ENCODE measurements around the gene GAS7. TPM values are rescaled to one million over a fixed set of nuclear protein-coding genes. Genes with fewer than 3 reads are reported as not detected.

The GAS7 gene
- polyA plus RNA-seq, 1 donor: 24.4 TPM

DNA sequence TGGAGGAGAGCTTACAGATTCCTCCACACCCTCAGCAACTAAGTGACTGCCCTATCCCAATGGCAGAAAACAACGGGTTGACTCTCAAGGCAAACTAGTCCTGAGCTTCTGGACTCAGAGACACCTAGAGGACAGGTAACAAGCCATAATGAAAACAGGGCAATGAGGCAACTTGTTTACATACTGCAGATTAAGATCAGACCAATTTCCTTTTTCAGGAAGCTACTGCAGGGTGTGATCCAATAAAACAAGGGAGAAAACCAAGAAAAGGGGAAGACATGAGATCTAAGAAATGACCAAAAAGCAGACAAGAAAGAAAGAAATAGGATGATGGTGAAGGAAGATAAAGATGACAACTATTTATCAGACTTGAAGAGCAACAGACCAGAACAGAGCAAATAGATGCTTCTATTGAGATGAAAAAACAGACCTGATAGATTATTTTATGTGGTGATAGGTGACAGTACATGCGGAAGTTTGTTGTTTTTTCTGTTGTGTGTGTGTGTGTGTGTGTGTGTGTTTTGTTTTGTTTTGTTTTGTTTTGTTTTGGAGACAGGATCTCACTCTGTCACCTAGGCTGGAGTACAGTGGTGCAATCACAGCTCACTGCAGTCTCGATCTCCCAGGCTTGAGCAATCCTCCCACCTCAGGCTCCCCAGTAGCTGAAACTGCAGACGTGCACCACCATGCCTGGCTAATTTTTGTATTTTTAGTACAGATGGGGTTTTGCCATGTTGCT lies 120.7 kb downstream of the GAS7 start:
- no peaks in the 10 kb centered on the region for H3K4me1 ChIP-seq (ENCODE audit: control insufficient read depth, insufficient read depth, low read length)
- H3K36me3 ChIP-seq (ENCODE audit: control insufficient read depth, insufficient read depth, low read length): no peaks in the 10 kb centered on the region
- no peaks in the 10 kb centered on the region for H3K27me3 ChIP-seq (ENCODE audit: control insufficient read depth, insufficient read depth, low read length)
- no peak for DNase-seq
- H3K9me3 ChIP-seq (ENCODE audit: control insufficient read depth, low read depth, low read length): no peaks in the 10 kb centered on the region
- 80% methylated on average over 1 of the region's 4 CpGs for WGBS (ENCODE audit: insufficient coverage, low lambda C conversion rate)
- no peak overlapping the region for H3K4me3 ChIP-seq (ENCODE audit: low read length)
- no peak overlapping the region for H3K27ac ChIP-seq (ENCODE audit: low read length)

DNA sequence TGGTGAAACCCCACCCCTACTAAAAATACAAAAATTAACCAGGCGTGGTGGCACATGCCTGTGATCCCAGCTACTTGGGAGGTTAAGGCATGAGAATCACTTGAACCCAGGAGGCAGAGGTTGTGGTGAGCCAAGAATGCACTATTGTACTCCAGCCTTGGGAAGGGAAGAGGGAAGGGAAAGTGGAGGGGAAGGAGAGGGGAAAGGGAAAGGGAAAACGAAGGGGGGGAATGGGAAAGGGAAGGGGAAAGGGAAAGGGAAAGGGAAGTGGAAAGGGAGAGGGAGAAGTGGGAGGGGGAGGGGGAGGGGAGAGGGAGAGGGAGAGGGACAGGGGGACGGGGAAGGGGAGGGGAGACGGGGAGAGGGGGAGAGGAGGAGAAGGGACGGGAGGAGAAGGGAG lies 122.5 kb downstream of the GAS7 start:
- H3K4me3 ChIP-seq (ENCODE audit: low read length): no peak overlapping the region
- no peak overlapping the region for H3K27ac ChIP-seq (ENCODE audit: low read length)
- DNase-seq: no peak
- no peaks in the 10 kb centered on the region for H3K4me1 ChIP-seq (ENCODE audit: control insufficient read depth, insufficient read depth, low read length)
- no peaks in the 10 kb centered on the region for H3K36me3 ChIP-seq (ENCODE audit: control insufficient read depth, insufficient read depth, low read length)
- no peaks in the 10 kb centered on the region for H3K9me3 ChIP-seq (ENCODE audit: control insufficient read depth, low read depth, low read length)
- WGBS (ENCODE audit: insufficient coverage, low lambda C conversion rate): 94% methylated on average over 2 of the region's 5 CpGs
- H3K27me3 ChIP-seq (ENCODE audit: control insufficient read depth, insufficient read depth, low read length): no peaks in the 10 kb centered on the region

DNA sequence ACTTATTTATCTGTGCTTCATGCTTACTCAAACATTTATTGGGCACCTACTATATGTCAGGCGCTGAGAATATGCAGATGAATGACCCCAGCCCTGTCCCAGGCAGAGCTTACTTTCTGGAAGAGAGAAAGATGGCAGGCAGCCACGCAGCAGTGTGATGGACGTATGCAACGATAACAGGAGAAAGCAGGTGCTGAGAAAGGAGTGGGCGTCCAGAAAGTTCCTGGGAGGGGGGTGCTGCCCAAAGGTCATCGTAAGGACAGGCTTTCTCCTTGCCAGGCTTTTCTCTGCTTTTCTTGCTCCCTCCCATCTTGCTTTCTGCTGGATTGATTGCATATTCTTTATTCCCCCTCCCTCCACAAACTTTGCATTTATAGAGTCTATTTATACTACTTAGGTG lies 124.5 kb downstream of the GAS7 start:
- H3K27me3 ChIP-seq (ENCODE audit: control insufficient read depth, insufficient read depth, low read length): no peaks in the 10 kb centered on the region
- no peak overlapping the region for H3K4me3 ChIP-seq (ENCODE audit: low read length)
- no peaks in the 10 kb centered on the region for H3K4me1 ChIP-seq (ENCODE audit: control insufficient read depth, insufficient read depth, low read length)
- H3K36me3 ChIP-seq (ENCODE audit: control insufficient read depth, insufficient read depth, low read length): no peaks in the 10 kb centered on the region
- no CpG with 5 or more reads among the region's 6 CpGs for WGBS (ENCODE audit: insufficient coverage, low lambda C conversion rate)
- H3K9me3 ChIP-seq (ENCODE audit: control insufficient read depth, low read depth, low read length): no peaks in the 10 kb centered on the region
- H3K27ac ChIP-seq (ENCODE audit: low read length): no peak overlapping the region
- no peak for DNase-seq

DNA sequence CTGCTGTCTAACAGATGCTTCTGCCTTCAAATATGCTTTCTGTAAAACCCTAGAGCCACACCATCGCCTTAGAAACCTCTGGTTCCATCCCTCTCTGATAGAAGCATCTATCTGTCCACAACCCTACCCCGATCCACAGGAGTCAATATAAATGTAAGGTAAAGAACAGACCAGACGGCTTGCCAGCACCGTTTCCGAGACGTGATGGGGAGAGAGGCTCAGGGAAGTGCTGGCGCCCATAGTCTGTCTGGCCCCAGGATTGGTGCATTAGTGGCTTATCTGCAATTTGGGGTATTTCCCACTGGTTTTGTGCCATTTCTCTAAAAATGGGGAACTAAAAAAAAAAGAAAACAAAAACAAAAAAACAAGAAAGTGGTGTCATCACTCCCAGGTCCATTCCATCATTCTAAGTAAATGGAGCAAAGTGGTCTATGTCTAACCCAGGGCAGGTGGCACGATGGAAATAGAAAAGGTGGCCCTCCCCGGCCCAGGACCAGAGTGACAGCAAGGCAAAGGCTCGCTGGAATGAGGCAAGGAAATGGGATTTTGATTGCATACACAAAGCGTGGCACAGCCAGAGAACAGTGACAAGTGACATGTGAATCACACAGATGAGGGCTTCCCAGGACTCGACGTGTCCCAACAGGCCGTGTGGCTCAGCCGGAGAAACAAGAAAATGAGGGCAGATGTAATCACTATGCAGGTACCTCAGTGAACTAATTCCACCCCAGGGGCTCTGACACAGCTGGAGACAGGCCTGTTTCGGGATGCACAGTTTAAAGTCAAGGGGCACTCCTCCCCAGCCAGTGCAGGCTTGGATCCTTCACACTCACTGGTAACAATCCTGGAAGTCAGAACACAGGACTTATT lies 125.6 kb downstream of the GAS7 start:
- Histone ChIP-seq H3K9me3 (ENCODE audit: control insufficient read depth, low read depth, low read length) (no peaks in the 10 kb centered on the region), H3K4me3 (ENCODE audit: low read length) (no peak overlapping the region), H3K36me3 (ENCODE audit: control insufficient read depth, insufficient read depth, low read length) (no peaks in the 10 kb centered on the region), H3K27ac (ENCODE audit: low read length) (no peak overlapping the region), H3K4me1 (ENCODE audit: control insufficient read depth, insufficient read depth, low read length) (no peaks in the 10 kb centered on the region), H3K27me3 (ENCODE audit: control insufficient read depth, insufficient read depth, low read length) (no peaks in the 10 kb centered on the region)
- no peak for DNase-seq
- WGBS (ENCODE audit: insufficient coverage, low lambda C conversion rate): no CpG with 5 or more reads among the region's 16 CpGs

DNA sequence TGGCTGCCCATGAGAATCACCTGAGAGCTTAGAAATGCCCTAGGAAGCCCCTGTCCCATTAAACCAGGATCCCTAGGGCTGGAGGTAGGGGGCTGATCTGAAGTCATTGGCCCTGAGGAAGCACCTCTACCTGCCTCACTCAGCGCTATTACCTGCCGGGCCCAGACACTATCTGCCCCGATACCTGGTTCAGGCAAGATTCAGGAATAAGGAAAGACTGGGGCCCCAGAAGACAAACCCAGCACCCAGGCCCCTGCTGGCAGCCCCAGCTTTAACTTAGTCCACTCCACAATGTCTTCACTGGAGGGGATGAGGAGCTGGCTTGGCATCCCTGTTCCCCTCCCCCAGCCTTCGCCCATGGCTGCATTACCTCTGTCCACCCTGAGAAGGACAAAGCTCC lies 126.3 kb downstream of the GAS7 start:
- Histone ChIP-seq H3K4me3 (ENCODE audit: low read length) (no peak overlapping the region), H3K36me3 (ENCODE audit: control insufficient read depth, insufficient read depth, low read length) (no peaks in the 10 kb centered on the region), H3K4me1 (ENCODE audit: control insufficient read depth, insufficient read depth, low read length) (no peaks in the 10 kb centered on the region), H3K27me3 (ENCODE audit: control insufficient read depth, insufficient read depth, low read length) (no peaks in the 10 kb centered on the region), H3K27ac (ENCODE audit: low read length) (no peak overlapping the region), H3K9me3 (ENCODE audit: control insufficient read depth, low read depth, low read length) (no peaks in the 10 kb centered on the region)
- DNase-seq: no peak
- no CpG with 5 or more reads among the region's 4 CpGs for WGBS (ENCODE audit: insufficient coverage, low lambda C conversion rate)

DNA sequence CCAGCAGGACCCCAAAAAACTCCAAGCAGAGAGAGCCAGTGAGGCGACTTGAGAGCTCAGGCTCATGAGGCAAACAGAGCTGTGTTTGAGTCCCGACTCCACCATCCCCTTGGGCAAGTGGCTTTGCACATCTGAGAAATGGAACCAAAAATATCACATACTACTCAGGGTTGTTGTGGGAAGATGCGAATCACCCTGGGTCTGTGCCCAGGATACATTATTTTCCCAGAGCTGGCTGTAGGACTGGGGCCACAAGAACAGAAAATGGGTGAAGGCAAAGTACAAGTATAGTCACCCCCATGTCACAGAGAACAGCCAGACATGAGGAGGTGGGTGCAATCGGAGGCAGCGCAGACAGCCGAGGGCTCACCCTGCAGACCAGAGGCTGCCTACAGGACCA lies 127.3 kb downstream of the GAS7 start:
- Histone ChIP-seq H3K27ac (ENCODE audit: low read length) (no peak overlapping the region), H3K36me3 (ENCODE audit: control insufficient read depth, insufficient read depth, low read length) (no peaks in the 10 kb centered on the region), H3K4me3 (ENCODE audit: low read length) (no peak overlapping the region), H3K27me3 (ENCODE audit: control insufficient read depth, insufficient read depth, low read length) (no peaks in the 10 kb centered on the region), H3K4me1 (ENCODE audit: control insufficient read depth, insufficient read depth, low read length) (no peaks in the 10 kb centered on the region), H3K9me3 (ENCODE audit: control insufficient read depth, low read depth, low read length) (no peaks in the 10 kb centered on the region)
- no peak for DNase-seq
- WGBS (ENCODE audit: insufficient coverage, low lambda C conversion rate): no CpG with 5 or more reads among the region's 6 CpGs

DNA sequence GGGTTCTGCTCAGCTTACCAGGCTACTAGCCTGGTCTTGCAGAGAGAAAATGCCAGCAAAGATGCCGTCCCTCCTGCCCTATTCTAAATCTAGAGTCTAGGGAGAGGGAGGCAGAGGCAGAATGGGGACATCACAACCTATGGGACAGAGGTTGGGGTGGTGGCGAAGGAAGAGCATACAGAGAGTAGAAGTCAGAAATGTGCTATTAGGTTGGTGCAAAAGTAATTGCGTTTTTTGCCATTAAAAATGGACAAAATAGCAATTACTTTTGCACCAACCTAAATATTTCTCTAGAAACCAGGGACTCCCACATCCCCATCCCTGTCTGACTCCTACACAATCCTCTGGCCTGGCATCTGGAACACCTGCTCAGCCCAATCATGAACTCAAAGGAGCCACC lies 127.7 kb downstream of the GAS7 start:
- Histone ChIP-seq H3K27ac (ENCODE audit: low read length) (no peak overlapping the region), H3K36me3 (ENCODE audit: control insufficient read depth, insufficient read depth, low read length) (no peaks in the 10 kb centered on the region), H3K9me3 (ENCODE audit: control insufficient read depth, low read depth, low read length) (no peaks in the 10 kb centered on the region), H3K4me3 (ENCODE audit: low read length) (no peak overlapping the region), H3K4me1 (ENCODE audit: control insufficient read depth, insufficient read depth, low read length) (no peaks in the 10 kb centered on the region), H3K27me3 (ENCODE audit: control insufficient read depth, insufficient read depth, low read length) (no peaks in the 10 kb centered on the region)
- no peak for DNase-seq
- WGBS (ENCODE audit: insufficient coverage, low lambda C conversion rate): 60% methylated on average over 1 of the region's 3 CpGs

DNA sequence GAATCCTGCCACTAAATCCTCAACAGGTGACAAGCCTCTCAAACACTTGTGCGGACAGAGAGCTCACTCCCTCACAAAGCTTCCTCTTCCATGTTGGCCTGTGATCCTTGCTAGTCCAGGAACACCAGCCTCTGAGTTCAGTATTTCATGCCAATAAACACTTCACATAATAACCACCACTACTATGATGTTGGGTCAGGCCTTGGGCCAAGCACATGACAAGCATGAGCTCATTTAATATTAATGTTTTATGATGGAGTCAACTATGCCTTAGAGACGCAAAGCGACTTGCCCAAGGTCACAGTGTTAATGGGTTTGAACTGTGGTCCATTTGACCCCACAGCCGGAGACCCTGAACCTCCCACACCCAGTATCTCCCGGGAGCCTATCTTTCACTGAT lies 129.1 kb downstream of the GAS7 start:
- no peak overlapping the region for H3K27ac ChIP-seq (ENCODE audit: low read length)

DNA sequence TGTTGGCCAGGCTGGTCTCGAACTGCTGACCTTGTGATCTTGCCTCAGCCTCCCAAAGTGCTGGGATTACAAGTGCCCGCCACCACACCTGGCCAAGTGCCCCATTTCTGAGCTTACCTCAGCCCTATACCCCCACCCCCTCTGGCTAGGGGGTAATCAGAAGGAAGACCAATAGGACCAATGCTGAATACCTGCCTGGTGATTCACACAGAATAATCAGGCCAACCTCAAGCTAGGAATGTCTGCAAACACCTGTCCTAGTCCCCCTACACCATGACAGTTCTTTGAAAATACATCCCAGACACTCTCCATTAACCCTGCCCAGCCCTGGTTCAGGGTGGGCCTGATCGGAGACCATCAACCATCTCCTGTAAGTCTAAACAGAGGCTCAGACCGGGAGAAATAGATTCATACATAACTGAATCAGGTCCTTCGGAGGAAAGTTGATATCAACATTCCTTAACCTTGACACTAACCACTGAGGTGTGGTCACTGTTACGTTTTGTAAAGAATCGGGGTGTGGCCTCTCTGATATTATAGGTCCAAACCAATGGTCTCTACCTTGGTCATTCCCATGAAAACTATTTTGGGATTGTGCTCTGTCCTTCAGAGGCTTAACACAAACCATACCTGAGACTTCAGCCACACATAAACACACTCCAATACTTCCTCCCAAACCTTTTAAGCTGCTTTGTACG lies 130.8 kb downstream of the GAS7 start:
- H3K27ac ChIP-seq (ENCODE audit: low read length): no peak overlapping the region
- DNase-seq: no peak
- WGBS (ENCODE audit: insufficient coverage, low lambda C conversion rate): no CpG with 5 or more reads among the region's 8 CpGs
- H3K27me3 ChIP-seq (ENCODE audit: control insufficient read depth, insufficient read depth, low read length): no peaks in the 10 kb centered on the region
- no peak overlapping the region for H3K4me3 ChIP-seq (ENCODE audit: low read length)
- peaks cover 2% of the 10 kb centered on the region for H3K4me1 ChIP-seq (ENCODE audit: control insufficient read depth, insufficient read depth, low read length)
- H3K9me3 ChIP-seq (ENCODE audit: control insufficient read depth, low read depth, low read length): no peaks in the 10 kb centered on the region
- H3K36me3 ChIP-seq (ENCODE audit: control insufficient read depth, insufficient read depth, low read length): no peaks in the 10 kb centered on the region

More for the DNA sequence above, 129.1 kb downstream of the GAS7 start:
- Histone ChIP-seq H3K9me3 (ENCODE audit: control insufficient read depth, low read depth, low read length) (no peaks in the 10 kb centered on the region), H3K4me3 (ENCODE audit: low read length) (no peak overlapping the region), H3K36me3 (ENCODE audit: control insufficient read depth, insufficient read depth, low read length) (no peaks in the 10 kb centered on the region), H3K27me3 (ENCODE audit: control insufficient read depth, insufficient read depth, low read length) (no peaks in the 10 kb centered on the region), H3K4me1 (ENCODE audit: control insufficient read depth, insufficient read depth, low read length) (no peaks in the 10 kb centered on the region)
- WGBS (ENCODE audit: insufficient coverage, low lambda C conversion rate): 80% methylated on average over 1 of the region's 5 CpGs
- no peak for DNase-seq

DNA sequence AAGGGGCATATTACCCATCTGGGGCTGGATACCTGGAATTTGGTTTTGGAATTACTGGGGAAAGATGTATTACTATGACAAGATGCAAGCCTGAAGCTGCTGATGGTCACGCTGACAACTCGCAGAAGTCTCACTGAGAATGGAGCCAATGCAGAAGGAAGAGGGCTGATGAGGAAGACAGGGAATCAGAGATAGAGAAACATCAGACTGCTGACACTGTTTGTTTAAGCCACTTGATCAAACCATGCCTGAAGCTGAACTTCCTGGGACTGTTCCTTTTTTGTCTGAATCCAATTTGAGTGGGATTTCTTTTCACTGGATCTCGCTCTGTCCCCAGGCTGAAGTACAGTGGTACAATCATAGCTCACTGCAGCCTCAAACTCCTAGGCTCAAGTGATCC lies 133.9 kb downstream of the GAS7 start:
- H3K4me1 ChIP-seq (ENCODE audit: control insufficient read depth, insufficient read depth, low read length): peaks cover 10% of the 10 kb centered on the region
- no CpG with 5 or more reads among the region's 3 CpGs for WGBS (ENCODE audit: insufficient coverage, low lambda C conversion rate)
- no peak overlapping the region for H3K4me3 ChIP-seq (ENCODE audit: low read length)
- no peak for DNase-seq
- H3K9me3 ChIP-seq (ENCODE audit: control insufficient read depth, low read depth, low read length): no peaks in the 10 kb centered on the region
- no peaks in the 10 kb centered on the region for H3K36me3 ChIP-seq (ENCODE audit: control insufficient read depth, insufficient read depth, low read length)
- no peaks in the 10 kb centered on the region for H3K27me3 ChIP-seq (ENCODE audit: control insufficient read depth, insufficient read depth, low read length)
- H3K27ac ChIP-seq (ENCODE audit: low read length): no peak overlapping the region

All from large intestine (tissue), 3 donors.